Adrenal gland (tissue), 12 donors: ENCODE measurements around the gene PTPRD. TPM values are rescaled to one million over a fixed set of nuclear protein-coding genes. Genes with fewer than 3 reads are reported as not detected.

Experiments used
- DNase-seq, 7 donors: peaks; one replicate each; pipeline ENCODE4 v3.0.0-alpha.2; 2019 to 2020
- H3K27ac ChIP-seq, 5 donors: fragments of 200-600 bp; sonication (generic) in 4 of 5; 1 replicate in 3 of 5; 2 replicates in 2 of 5; pipeline versions ENCODE4 v1.5.1 to v1.8.0; 2016 to 2020; ENCODE audit warnings: mild to moderate bottlenecking in 1 of 5
- H3K27me3 ChIP-seq: fragments of 200-600 bp; 2 replicates; pipeline ENCODE4 v1.8.0; 2021
- H3K36me3 ChIP-seq, 2 donors: fragments of 200-600 bp; replicated peaks in 1 of 2; 1 replicate in 1 of 2; 2 replicates in 1 of 2; pipeline versions ENCODE4 v1.5.1 to v1.8.0; 2018 to 2022
- H3K4me1 ChIP-seq, 2 donors: fragments of 200-600 bp; replicated peaks in 1 of 2; 1 replicate in 1 of 2; 2 replicates in 1 of 2; pipeline versions ENCODE4 v1.5.1 to v1.8.0; 2018 to 2021
- H3K4me3 ChIP-seq, 4 donors: fragments of 200-600 bp; sonication (generic) in 3 of 4; one replicate each; pipeline ENCODE4 v1.5.1; 2016 to 2018
- H3K9me3 ChIP-seq, 3 donors: fragments of 200-600 bp; sonication (generic) in 1 of 3; replicated peaks in 1 of 3; 1 replicate in 2 of 3; 2 replicates in 1 of 3; pipeline versions ENCODE4 v1.5.1 to v1.8.0; 2016 to 2021
- CTCF ChIP-seq, 6 experiments: fragments of 450-650 bp in 4 of 6; fragments of 200-600 bp in 2 of 6; sonication (generic) in 1 of 6; IDR thresholded peaks; 1 replicate in 5 of 6; 2 replicates in 1 of 6; pipeline versions ENCODE4 v1.5.1 to v1.8.0; 2016 to 2021; ENCODE audit warnings: antibody characterized with exemption in 6 of 6, mild to moderate bottlenecking in 2 of 6, moderate library complexity in 1 of 6
- POLR2A ChIP-seq, 2 donors: fragments of 450-650 bp; IDR thresholded peaks; one replicate each; pipeline ENCODE4 v1.6.1; 2017; ENCODE audit warnings: antibody characterized with exemption in 2 of 2, mild to moderate bottlenecking in 2 of 2, moderate library complexity in 1 of 2
- WGBS, 4 donors: extraction: QIAGEN DNeasy Blood & Tissue Kit in 2 of 4; methylation state at CpG; one replicate each; pipeline versions ENCODE4 v1.1.5 to v1.1.7; 2013 to 2017; 5-methylcytosine and 5-hydroxymethylcytosine counted together
- intact Hi-C, 2 donors: fragments of 100-400 bp; cut with DNase I; formaldehyde crosslinking; loops; one replicate each; pipeline versions ENCODE4 v1.14.1 to v1.15.0; 2022 to 2023
- polyA plus RNA-seq, 3 donors: library from polyadenylated mRNA; stranded (reverse); fragments of 200-250 nt in 2 of 3; fragments of 350-450 nt in 1 of 3; fragmentation: Illumina TruSeq in 1 of 3; extraction: RNeasy Lipid Tissue Mini Kit (QIAGEN cat#74804) in 1 of 3; gene quantifications; one replicate each; pipeline ENCODE4 v1.2.3, GENCODE V29; 2013 to 2014
- total RNA-seq, 9 donors: library from RNA; depleted of rRNA in 4 of 9; stranded (reverse); fragments of >200 nt in 4 of 9; fragments of 120-200 nt in 1 of 9; fragmentation: NEBNext Ultra II Directional in 1 of 9; extraction: Animal tissue kit (Norgen Biotek cat#: 25700) in 1 of 9; gene quantifications; one replicate each; pipeline versions ENCODE4 v1.1.0 to v1.2.4, GENCODE V29; 2013 to 2023
- donor health status: healthy with polysubstance abuse.
- donor health status: Bipolar disorder and iron deficiency.
- donor health status: DM: yes; HTN: yes; CAD: no.
- donor health status: DM: no; HTN: no; CAD: no.
- donor health status: DM: no; HTN: no; CAD: no.
- donor health status: DM: yes; HTN: yes; CAD: no.

The PTPRD gene
- total and polyA plus RNA-seq, 12 donors: 0.61 to 71.2 (median 4.5) TPM

DNA sequence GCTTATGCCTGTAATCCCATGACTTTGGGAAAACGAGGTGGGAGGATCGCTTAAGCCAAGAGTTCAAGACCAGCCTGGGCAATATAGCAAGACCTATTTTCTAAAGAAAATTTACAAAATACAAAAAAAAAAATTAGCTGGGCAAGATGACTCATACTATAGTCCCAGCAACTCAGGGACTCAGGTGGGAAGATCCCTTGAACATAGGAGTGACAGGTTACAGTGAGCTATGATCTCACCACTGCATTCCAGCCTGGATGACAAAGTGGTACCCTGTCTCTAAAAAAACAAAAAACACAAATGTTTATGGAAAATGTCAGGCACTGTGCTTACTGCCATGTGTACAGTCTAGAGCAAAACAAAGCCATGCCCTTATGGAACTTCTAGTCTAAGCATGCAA is 1989.9 kb downstream of the PTPRD start:
- TF ChIP-seq POLR2A (IDR thresholded peaks at IDR 0.05) (no peak), CTCF (IDR thresholded peaks at IDR 0.05) (no peak)
- intact Hi-C loops: no loop called here

GRCh38 chr9:8622222-8622802 is 1990.5 kb downstream of the PTPRD start:
- WGBS, 4 donors: 68 to 75% (median 72%) methylated on average over 3 of the region's 3 CpGs
- Histone ChIP-seq H3K27ac (no peak overlapping the region), H3K4me3 (no peak overlapping the region), H3K4me1 (no peaks in the 10 kb centered on the region), H3K27me3 (no peaks in the 10 kb centered on the region), H3K36me3 (no peaks in the 10 kb centered on the region), H3K9me3 (no peaks in the 10 kb centered on the region)
- no peak for DNase-seq
- intact Hi-C loops: no loop called here
- TF ChIP-seq CTCF (IDR thresholded peaks at IDR 0.05) (no peak), POLR2A (IDR thresholded peaks at IDR 0.05) (no peak)

More for the DNA sequence above, 1989.9 kb downstream of the PTPRD start:
- H3K27ac ChIP-seq: no peak overlapping the region
- no peaks in the 10 kb centered on the region for H3K27me3 ChIP-seq
- no peaks in the 10 kb centered on the region for H3K4me1 ChIP-seq
- H3K36me3 ChIP-seq: no peaks in the 10 kb centered on the region
- no peak for DNase-seq
- no peaks in the 10 kb centered on the region for H3K9me3 ChIP-seq
- 86 to 93% (median 88%) methylated on average over 2 of the region's 2 CpGs for WGBS, 4 donors
- no peak overlapping the region for H3K4me3 ChIP-seq

DNA sequence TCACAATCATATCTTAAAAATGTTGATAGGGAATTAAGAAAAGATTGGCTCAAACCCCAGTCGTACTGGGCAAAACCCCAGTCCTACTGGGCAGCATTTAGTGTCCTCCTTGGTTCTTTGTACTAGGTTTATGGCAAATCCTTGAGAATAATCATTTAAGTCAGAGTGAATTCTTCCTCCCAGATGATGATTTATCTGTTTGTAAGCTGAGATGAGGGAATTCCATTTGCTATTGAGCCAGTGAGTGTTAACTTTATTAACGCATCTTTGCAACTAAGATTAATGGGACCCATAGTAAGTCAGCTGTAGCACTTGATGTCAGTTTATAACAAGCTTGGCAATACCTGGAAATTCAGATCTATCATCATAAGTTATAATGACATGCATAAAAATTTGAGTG is 1991.4 kb downstream of the PTPRD start:
- no peaks in the 10 kb centered on the region for H3K27me3 ChIP-seq
- no peak overlapping the region for H3K4me3 ChIP-seq
- WGBS, 4 donors: 65 to 79% (median 72%) methylated on average over 2 of the region's 2 CpGs
- no peak overlapping the region for H3K27ac ChIP-seq
- H3K4me1 ChIP-seq: no peaks in the 10 kb centered on the region
- DNase-seq: no peak
- TF ChIP-seq CTCF (IDR thresholded peaks at IDR 0.05) (no peak), POLR2A (IDR thresholded peaks at IDR 0.05) (no peak)
- H3K9me3 ChIP-seq: no peaks in the 10 kb centered on the region
- no peaks in the 10 kb centered on the region for H3K36me3 ChIP-seq
- intact Hi-C loops: no loop called here

- no peak for DNase-seq
- intact Hi-C loops: no loop called here
- no peak overlapping the region for H3K4me3 ChIP-seq
- 43 to 49% (median 45%) methylated on average over 2 of the region's 2 CpGs for WGBS, 4 donors
- H3K9me3 ChIP-seq: no peaks in the 10 kb centered on the region
- H3K4me1 ChIP-seq: no peaks in the 10 kb centered on the region
- H3K27me3 ChIP-seq: no peaks in the 10 kb centered on the region
- no peaks in the 10 kb centered on the region for H3K36me3 ChIP-seq
- no peak overlapping the region for H3K27ac ChIP-seq
- TF ChIP-seq POLR2A (IDR thresholded peaks at IDR 0.05): no peak
- TF ChIP-seq CTCF (IDR thresholded peaks at IDR 0.05): no peak
Measured at GRCh38 chr9:8616414-8616813, 1996.4 kb downstream of the PTPRD start.
